Measurements from ENCODE around the gene HIF3A. TPM values are rescaled to one million over a fixed set of nuclear protein-coding genes. Genes with fewer than 3 reads are reported as not detected.

HIF3A gene
- total and polyA plus RNA-seq, 2 of the 4 experiments (the other 2 are of a cell fraction) = 0.02 TPM; not detected in 1

GRCh38 chr19:46355234-46356148, 58.6 kb downstream of the HIF3A start:
- in situ Hi-C loops (cut with MboI; ENCODE audit: low sequenced_read_pairs) = no loop called here
- Histone ChIP-seq H2AK9ac (replicated peaks; ENCODE audit: low read depth, low read length, poor library complexity) (no peak overlapping the region), H3K9ac (ENCODE audit: low read depth, low read length) (no peak overlapping the region), H3K23ac (ENCODE audit: low read depth, low read length) (no peak overlapping the region), H2BK15ac (ENCODE audit: low read depth, low read length) (no peak overlapping the region), H3K36me3 (ENCODE audit: control insufficient read depth, insufficient read depth, low read length) (peaks cover 36% of the 10 kb centered on the region), H3K4me2 (ENCODE audit: low read depth, low read length) (no peak overlapping the region), H3K27ac (ENCODE audit: insufficient read depth, low read length) (no peak overlapping the region), H3K56ac (ENCODE audit: extremely low read depth, insufficient read depth, low read length) (no peak overlapping the region), H3K9me1 (ENCODE audit: insufficient read depth, low read length) (peaks cover 26% of the 10 kb centered on the region), H3K79me1 (ENCODE audit: low read depth in 1 of 2, low read length in 2 of 2) (peaks cover 22 to 91% of the 10 kb centered on the region in 2 experiments), H2AK5ac (ENCODE audit: low read depth, low read length) (no peak overlapping the region), H3K14ac (replicated peaks; ENCODE audit: low read depth, low read length) (no peak overlapping the region), H2AFZ (replicated peaks; ENCODE audit: low read length, poor library complexity) (no peak overlapping the region), H3K4ac (ENCODE audit: low read depth, low read length) (no peak overlapping the region), H2BK20ac (ENCODE audit: low read depth, low read length) (no peak overlapping the region), H4K5ac (ENCODE audit: low read depth, low read length) (no peak overlapping the region), H3K4me3 (ENCODE audit: insufficient read depth, low read depth, low read length) (no peak overlapping the region), H4K91ac (ENCODE audit: insufficient read depth, low read depth, low read length) (no peak overlapping the region), H2BK5ac (ENCODE audit: low read depth, low read length, poor library complexity, severe bottlenecking) (no peak overlapping the region), H2BK120ac (ENCODE audit: low read depth, low read length) (no peak overlapping the region), H4K8ac (ENCODE audit: low read depth in 2 of 2, low read length in 2 of 2) (no peak overlapping the region), H4K20me1 (ENCODE audit: insufficient read depth, low read length) (peaks cover 30% of the 10 kb centered on the region), H3K27me3 (ENCODE audit: control insufficient read depth, insufficient read depth, low read length) (no peaks in the 10 kb centered on the region), H3K4me1 (ENCODE audit: control insufficient read depth, insufficient read depth, low read length) (peaks cover 21% of the 10 kb centered on the region), H3K9me3 (ENCODE audit: control insufficient read depth, insufficient read depth, low read length) (no peaks in the 10 kb centered on the region), H3K18ac (ENCODE audit: low read depth, low read length) (no peak overlapping the region)
- ChIA-PET CTCF (no interaction called here), POLR2A (ENCODE audit: unreplicated experiment) (no interaction called here)
- dilution Hi-C loops (cut with HindIII; ENCODE audit: low sequenced_read_pairs, unreplicated experiment) = no loop called here
- BruUV-seq (replicated peaks) = no TSS peak
- ATAC-seq (ENCODE audit: low read depth) = no peak
- intact Hi-C loops (cut with micrococcal nuclease) = no loop called here
- 95% methylated on average over 4 of the region's 23 CpGs; no CpG with 5 or more reads in 1 of the 2 experiments for WGBS, 2 experiments (ENCODE audit: extremely low coverage in 2 of 2, insufficient read length in 1 of 2)
- DNase-seq = no peak
- TF ChIP-seq NFE2L2 (IDR thresholded peaks at IDR 0.05; ENCODE audit: low read depth, low read length) (no peak), ELK1 (IDR thresholded peaks at IDR 0.05; ENCODE audit: borderline replicate concordance, low read depth, low read length) (no peak), MAZ (IDR thresholded peaks at IDR 0.05; ENCODE audit: borderline replicate concordance, low read depth, low read length) (no peak), RFX5 (IDR thresholded peaks at IDR 0.05; ENCODE audit: low read depth, low read length) (no peak), POLR2A (IDR thresholded peaks at IDR 0.05; ENCODE audit: low read depth, low read length) (no peak), RAD21 (IDR thresholded peaks at IDR 0.05; ENCODE audit: low read length) (no peak), MAFK (IDR thresholded peaks at IDR 0.05; ENCODE audit: low read depth, low read length) (no peak), CEBPB (IDR thresholded peaks at IDR 0.05; ENCODE audit: low read depth, low read length) (no peak), BHLHE40 (IDR thresholded peaks at IDR 0.05; ENCODE audit: low read depth, low read length) (no peak), SMC3 (IDR thresholded peaks at IDR 0.05; ENCODE audit: low read depth, low read length) (no peak), MXI1 (IDR thresholded peaks at IDR 0.05; ENCODE audit: borderline replicate concordance, low read depth, low read length) (no peak), USF2 (IDR thresholded peaks at IDR 0.05; ENCODE audit: low read depth, low read length) (no peak), FOS (IDR thresholded peaks at IDR 0.05; ENCODE audit: low read depth, low read length) (no peak), CTCF (conservative IDR thresholded peaks at IDR 0.05; ENCODE audit: low read depth, low read length) (no peak), RCOR1 (IDR thresholded peaks at IDR 0.05; ENCODE audit: insufficient replicate concordance, low read length) (no peak)
